GM19395 (cell line): Measurements from ENCODE around the gene APMAP.
"Not testable (repeated sequence)": the region's sequence is repeated elsewhere in the genome, so short reads cannot be mapped to it uniquely, and the experiment has no call there.

ENCODE experiments used
- ATAC-seq: cut with Tn5 transposase; IDR thresholded peaks from one replicate; pipeline ENCODE4 v1.9.1; 2021; ENCODE audit warnings: mild to moderate bottlenecking, moderate library complexity; ENCODE audit not compliant: unreplicated experiment

APMAP gene

GRCh38 chr20:24935766-24936525, 56.6 kb downstream of the APMAP start:
- no peak for ATAC-seq

GRCh38 chr20:24935140-24935539, 57.4 kb downstream of the APMAP start:
- ATAC-seq = no peak

GRCh38 chr20:24934716-24935115, 57.8 kb downstream of the APMAP start:
- no peak for ATAC-seq

GRCh38 chr20:24934101-24934661, 58.4 kb downstream of the APMAP start:
- ATAC-seq = no peak

GRCh38 chr20:24933266-24933908, 59.2 kb downstream of the APMAP start:
- no peak for ATAC-seq

GRCh38 chr20:24931893-24932292, 60.7 kb downstream of the APMAP start:
- not testable (repeated sequence) for ATAC-seq

GRCh38 chr20:24930724-24931688, 61.5 kb downstream of the APMAP start:
- not testable (repeated sequence) for ATAC-seq

GRCh38 chr20:24929867-24930723, 62.5 kb downstream of the APMAP start:
- ATAC-seq = not testable (repeated sequence)

- ATAC-seq = not testable (repeated sequence)
Observed at GRCh38 chr20:24929259-24929658, 63.3 kb downstream of the APMAP start.

- ATAC-seq = not testable (repeated sequence)
Observed at GRCh38 chr20:24920706-24921105, 71.8 kb downstream of the APMAP start.

- ATAC-seq = not testable (repeated sequence)
Observed at GRCh38 chr20:24919665-24920064, 72.9 kb downstream of the APMAP start.

- no peak for ATAC-seq
Observed at GRCh38 chr20:24918579-24919566, 73.7 kb downstream of the APMAP start.

- ATAC-seq = no peak
Observed at GRCh38 chr20:24917797-24918578, 74.6 kb downstream of the APMAP start.

GRCh38 chr20:24917056-24917455, 75.5 kb downstream of the APMAP start:
- no peak for ATAC-seq

- no peak for ATAC-seq
Observed at GRCh38 chr20:24916412-24916811, 76.1 kb downstream of the APMAP start.

GRCh38 chr20:24915892-24916291, 76.7 kb downstream of the APMAP start:
- no peak for ATAC-seq

- no peak for ATAC-seq
Observed at GRCh38 chr20:24915440-24915839, 77.1 kb downstream of the APMAP start.
